ENCODE data around the gene NIM1K.
A peak's percentile ranks its signal among the peaks of the same experiment; 100 is the strongest.

NIM1K gene

GRCh38 chr5:43193181-43193893 lies 1.3 kb downstream of the NIM1K start (continued):
- TF ChIP-seq ZBTB11 (tag by site-specific recombination; conservative IDR thresholded peaks at IDR 0.05; ENCODE audit: low read depth) (no peak), ZNF777 (tag by site-specific recombination; IDR thresholded peaks at IDR 0.05; ENCODE audit: borderline replicate concordance) (no peak), ZNF514 (tag by site-specific recombination; IDR thresholded peaks at IDR 0.05) (no peak), ZSCAN30 (tag by site-specific recombination; IDR thresholded peaks at IDR 0.05) (no peak), ZNF561 (tag by site-specific recombination; IDR thresholded peaks at IDR 0.05; ENCODE audit: borderline replicate concordance) (no peak), ZNF140 (tag by site-specific recombination; IDR thresholded peaks at IDR 0.05) (no peak), ZBTB10 (tag by site-specific recombination; IDR thresholded peaks at IDR 0.05) (no peak), ZNF692 (tag by site-specific recombination; IDR thresholded peaks at IDR 0.05) (peak; percentile 72), ZNF701 (tag by site-specific recombination; IDR thresholded peaks at IDR 0.05) (0 out of 2 replicates have a peak, but pooled peaks have one; percentile 39), ZNF548 (tag by site-specific recombination; IDR thresholded peaks at IDR 0.05) (no peak), ZFP69B (tag by site-specific recombination; IDR thresholded peaks at IDR 0.05) (peak; percentile 79), HOXC10 (CRISPR knock-in tag; IDR thresholded peaks at IDR 0.05) (no peak), IKZF3 (tag by site-specific recombination; IDR thresholded peaks at IDR 0.05) (no peak; the same call in 1 of the 2 replicates), ZNF24 (tag by site-specific recombination; IDR thresholded peaks at IDR 0.05) (no peak; the same call in 1 of the 2 replicates), ZNF626 (tag by site-specific recombination; IDR thresholded peaks at IDR 0.05) (no peak), ZNF248 (tag by site-specific recombination; IDR thresholded peaks at IDR 0.05) (no peak), ZNF48 (tag by site-specific recombination; IDR thresholded peaks at IDR 0.05) (no peak), ZNF629 (tag by site-specific recombination; IDR thresholded peaks at IDR 0.05) (peak; percentile 58), ZNF157 (tag by site-specific recombination; IDR thresholded peaks at IDR 0.05) (0 out of 2 replicates have a peak, but pooled peaks have one; percentile 46), ZFP37 (tag by site-specific recombination; IDR thresholded peaks at IDR 0.05) (0 out of 2 replicates have a peak, but pooled peaks have one; percentile 27), MYNN (tag by site-specific recombination; IDR thresholded peaks at IDR 0.05; ENCODE audit: borderline replicate concordance) (peak; percentile 100), SP7 (tag by site-specific recombination; IDR thresholded peaks at IDR 0.05) (peak; percentile 72), GFI1B (tag by site-specific recombination; IDR thresholded peaks at IDR 0.05) (peak; percentile 33; the same call in 1 of the 2 replicates), WT1 (tag by site-specific recombination; IDR thresholded peaks at IDR 0.05) (peak; percentile 68), KLF16 (tag by site-specific recombination; IDR thresholded peaks at IDR 0.05) (no peak), ZNF175 (tag by site-specific recombination; IDR thresholded peaks at IDR 0.05) (no peak), ZBTB21 (tag by site-specific recombination; IDR thresholded peaks at IDR 0.05) (0 out of 2 replicates have a peak, but pooled peaks have one; percentile 45), ZNF585B (tag by site-specific recombination; IDR thresholded peaks at IDR 0.05) (no peak)
- TF ChIP-seq, protein P1, sequence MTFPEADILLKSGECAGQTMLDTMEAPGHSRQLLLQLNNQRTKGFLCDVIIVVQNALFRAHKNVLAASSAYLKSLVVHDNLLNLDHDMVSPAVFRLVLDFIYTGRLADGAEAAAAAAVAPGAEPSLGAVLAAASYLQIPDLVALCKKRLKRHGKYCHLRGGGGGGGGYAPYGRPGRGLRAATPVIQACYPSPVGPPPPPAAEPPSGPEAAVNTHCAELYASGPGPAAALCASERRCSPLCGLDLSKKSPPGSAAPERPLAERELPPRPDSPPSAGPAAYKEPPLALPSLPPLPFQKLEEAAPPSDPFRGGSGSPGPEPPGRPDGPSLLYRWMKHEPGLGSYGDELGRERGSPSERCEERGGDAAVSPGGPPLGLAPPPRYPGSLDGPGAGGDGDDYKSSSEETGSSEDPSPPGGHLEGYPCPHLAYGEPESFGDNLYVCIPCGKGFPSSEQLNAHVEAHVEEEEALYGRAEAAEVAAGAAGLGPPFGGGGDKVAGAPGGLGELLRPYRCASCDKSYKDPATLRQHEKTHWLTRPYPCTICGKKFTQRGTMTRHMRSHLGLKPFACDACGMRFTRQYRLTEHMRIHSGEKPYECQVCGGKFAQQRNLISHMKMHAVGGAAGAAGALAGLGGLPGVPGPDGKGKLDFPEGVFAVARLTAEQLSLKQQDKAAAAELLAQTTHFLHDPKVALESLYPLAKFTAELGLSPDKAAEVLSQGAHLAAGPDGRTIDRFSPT (tag by site-specific recombination; IDR thresholded peaks at IDR 0.05) = peak; percentile 58; the same call in 1 of the 2 replicates
- TF ChIP-seq, protein P2, sequence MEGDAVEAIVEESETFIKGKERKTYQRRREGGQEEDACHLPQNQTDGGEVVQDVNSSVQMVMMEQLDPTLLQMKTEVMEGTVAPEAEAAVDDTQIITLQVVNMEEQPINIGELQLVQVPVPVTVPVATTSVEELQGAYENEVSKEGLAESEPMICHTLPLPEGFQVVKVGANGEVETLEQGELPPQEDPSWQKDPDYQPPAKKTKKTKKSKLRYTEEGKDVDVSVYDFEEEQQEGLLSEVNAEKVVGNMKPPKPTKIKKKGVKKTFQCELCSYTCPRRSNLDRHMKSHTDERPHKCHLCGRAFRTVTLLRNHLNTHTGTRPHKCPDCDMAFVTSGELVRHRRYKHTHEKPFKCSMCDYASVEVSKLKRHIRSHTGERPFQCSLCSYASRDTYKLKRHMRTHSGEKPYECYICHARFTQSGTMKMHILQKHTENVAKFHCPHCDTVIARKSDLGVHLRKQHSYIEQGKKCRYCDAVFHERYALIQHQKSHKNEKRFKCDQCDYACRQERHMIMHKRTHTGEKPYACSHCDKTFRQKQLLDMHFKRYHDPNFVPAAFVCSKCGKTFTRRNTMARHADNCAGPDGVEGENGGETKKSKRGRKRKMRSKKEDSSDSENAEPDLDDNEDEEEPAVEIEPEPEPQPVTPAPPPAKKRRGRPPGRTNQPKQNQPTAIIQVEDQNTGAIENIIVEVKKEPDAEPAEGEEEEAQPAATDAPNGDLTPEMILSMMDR (tag by site-specific recombination; IDR thresholded peaks at IDR 0.05) = no peak
